WTC11 (cell line): ENCODE measurements around the gene ZFYVE19. TPM values are rescaled to one million over a fixed set of nuclear protein-coding genes. Genes with fewer than 3 reads are reported as not detected.

Source experiments
- AR ChIP-seq: fragments of 250-450 bp; sonication (Bioruptor Pico); IDR thresholded peaks from 2 replicates; pipeline ENCODE4 v1.9.0; 2021; ENCODE audit warnings: mild to moderate bottlenecking
- ETV6 ChIP-seq: sonication (generic); formaldehyde crosslinking; IDR thresholded peaks from 2 replicates; pipeline ENCODE4 v1.8.1; 2022; ENCODE audit warnings: mild to moderate bottlenecking, missing genetic modification reagents
- GABPB1 ChIP-seq: sonication (generic); formaldehyde crosslinking; IDR thresholded peaks from 2 replicates; pipeline ENCODE4 v1.8.1; 2023; ENCODE audit warnings: mild to moderate bottlenecking, missing genetic modification reagents
- NR2C2 ChIP-seq: sonication (generic); formaldehyde crosslinking; IDR thresholded peaks from 2 replicates; pipeline ENCODE4 v1.8.0; 2022; ENCODE audit warnings: mild to moderate bottlenecking, missing genetic modification reagents
- NR3C1 ChIP-seq: sonication (generic); formaldehyde crosslinking; conservative IDR thresholded peaks from 2 replicates; pipeline ENCODE4 v1.8.1; 2023; ENCODE audit warnings: low read depth, mild to moderate bottlenecking, missing genetic modification reagents
- OVOL2 ChIP-seq: fragments of 250-450 bp; sonication (Bioruptor Pico); IDR thresholded peaks from 2 replicates; pipeline ENCODE4 v1.9.0; 2021; ENCODE audit warnings: mild to moderate bottlenecking, borderline replicate concordance
- PRRX2 ChIP-seq: fragments of 250-450 bp; sonication (Bioruptor Pico); IDR thresholded peaks from 2 replicates; pipeline ENCODE4 v1.8.0; 2021; ENCODE audit warnings: mild to moderate bottlenecking
- ZBTB21 ChIP-seq: sonication (generic); formaldehyde crosslinking; IDR thresholded peaks from 2 replicates; pipeline ENCODE4 v1.8.1; 2023; ENCODE audit warnings: mild to moderate bottlenecking, missing genetic modification reagents, borderline replicate concordance
- ZBTB43 ChIP-seq: sonication (generic); formaldehyde crosslinking; IDR thresholded peaks from 2 replicates; pipeline ENCODE4 v1.8.1; 2023; ENCODE audit warnings: mild to moderate bottlenecking, missing genetic modification reagents
- ZNF121 ChIP-seq: sonication (generic); formaldehyde crosslinking; IDR thresholded peaks from 2 replicates; pipeline ENCODE4 v1.8.0; 2023; ENCODE audit warnings: missing genetic modification reagents
- ZNF219 ChIP-seq: sonication (generic); formaldehyde crosslinking; IDR thresholded peaks from 2 replicates; pipeline ENCODE4 v1.8.0; 2023; ENCODE audit warnings: missing genetic modification reagents, mild to moderate bottlenecking, borderline replicate concordance
- ZNF232 ChIP-seq: sonication (generic); formaldehyde crosslinking; IDR thresholded peaks from 2 replicates; pipeline ENCODE4 v1.8.0; 2022; ENCODE audit warnings: mild to moderate bottlenecking, missing genetic modification reagents
- ZNF416 ChIP-seq: fragments of 250-450 bp; sonication (Bioruptor Pico); IDR thresholded peaks from 2 replicates; pipeline ENCODE4 v1.9.0; 2021; ENCODE audit warnings: mild to moderate bottlenecking, inconsistent platforms
- ZNF512 ChIP-seq: sonication (generic); formaldehyde crosslinking; IDR thresholded peaks from 2 replicates; pipeline ENCODE4 v1.8.1; 2022; ENCODE audit warnings: missing genetic modification reagents, borderline replicate concordance
- ZNF671 ChIP-seq: fragments of 250-450 bp; sonication (Bioruptor Pico); IDR thresholded peaks from 2 replicates; pipeline ENCODE4 v1.8.0; 2021; ENCODE audit warnings: mild to moderate bottlenecking
- total RNA-seq: library from RNA; stranded (reverse); gene quantifications from 3 replicates; pipeline ENCODE4 v1.2.3, GENCODE V29; 2021
- TF ChIP-seq, protein P1 (sequence below): sonication (generic); formaldehyde crosslinking; conservative IDR thresholded peaks from 2 replicates; pipeline ENCODE4 v1.8.1; 2023; ENCODE audit warnings: mild to moderate bottlenecking, low read depth, missing genetic modification reagents, moderate library complexity
- TF ChIP-seq, protein P2 (sequence below): sonication (generic); formaldehyde crosslinking; IDR thresholded peaks from 2 replicates; pipeline ENCODE4 v1.8.0; 2023; ENCODE audit warnings: missing genetic modification reagents
- TF ChIP-seq, protein P3 (sequence below): fragments of 200-600 bp; IDR thresholded peaks from 2 replicates; pipeline ENCODE4 v1.8.0; 2022; ENCODE audit warnings: antibody characterized with exemption
- TF ChIP-seq, protein P4 (sequence below): sonication (generic); formaldehyde crosslinking; IDR thresholded peaks from 2 replicates; pipeline ENCODE4 v1.8.0; 2022; ENCODE audit warnings: mild to moderate bottlenecking, missing genetic modification reagents
- TF ChIP-seq, protein P5 (sequence below): sonication (generic); formaldehyde crosslinking; IDR thresholded peaks from 2 replicates; pipeline ENCODE4 v1.8.0; 2022; ENCODE audit warnings: mild to moderate bottlenecking, missing genetic modification reagents
- TF ChIP-seq, protein P6 (sequence below): sonication (generic); formaldehyde crosslinking; IDR thresholded peaks from 2 replicates; pipeline ENCODE4 v1.8.0; 2023; ENCODE audit warnings: missing genetic modification reagents, mild to moderate bottlenecking, borderline replicate concordance

ZFYVE19 gene
- total RNA-seq, 1 experiment from 2014 or later: 18.9 TPM

- TF ChIP-seq, protein P1, sequence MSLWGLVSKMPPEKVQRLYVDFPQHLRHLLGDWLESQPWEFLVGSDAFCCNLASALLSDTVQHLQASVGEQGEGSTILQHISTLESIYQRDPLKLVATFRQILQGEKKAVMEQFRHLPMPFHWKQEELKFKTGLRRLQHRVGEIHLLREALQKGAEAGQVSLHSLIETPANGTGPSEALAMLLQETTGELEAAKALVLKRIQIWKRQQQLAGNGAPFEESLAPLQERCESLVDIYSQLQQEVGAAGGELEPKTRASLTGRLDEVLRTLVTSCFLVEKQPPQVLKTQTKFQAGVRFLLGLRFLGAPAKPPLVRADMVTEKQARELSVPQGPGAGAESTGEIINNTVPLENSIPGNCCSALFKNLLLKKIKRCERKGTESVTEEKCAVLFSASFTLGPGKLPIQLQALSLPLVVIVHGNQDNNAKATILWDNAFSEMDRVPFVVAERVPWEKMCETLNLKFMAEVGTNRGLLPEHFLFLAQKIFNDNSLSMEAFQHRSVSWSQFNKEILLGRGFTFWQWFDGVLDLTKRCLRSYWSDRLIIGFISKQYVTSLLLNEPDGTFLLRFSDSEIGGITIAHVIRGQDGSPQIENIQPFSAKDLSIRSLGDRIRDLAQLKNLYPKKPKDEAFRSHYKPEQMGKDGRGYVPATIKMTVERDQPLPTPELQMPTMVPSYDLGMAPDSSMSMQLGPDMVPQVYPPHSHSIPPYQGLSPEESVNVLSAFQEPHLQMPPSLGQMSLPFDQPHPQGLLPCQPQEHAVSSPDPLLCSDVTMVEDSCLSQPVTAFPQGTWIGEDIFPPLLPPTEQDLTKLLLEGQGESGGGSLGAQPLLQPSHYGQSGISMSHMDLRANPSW: no peak
- TF ChIP-seq NR2C2 (CRISPR knock-in tag) (no peak), AR (CRISPR knock-in tag) (no peak), ZNF512 (CRISPR knock-in tag) (no peak), ZNF121 (CRISPR knock-in tag) (no peak), ZNF671 (no peak), NR3C1 (CRISPR knock-in tag) (no peak), ZNF219 (CRISPR knock-in tag) (peak; percentile 73; the same call in 1 of the 2 replicates), PRRX2 (CRISPR knock-in tag) (no peak), ZBTB21 (CRISPR knock-in tag) (no peak), ETV6 (CRISPR knock-in tag) (no peak; the same call in 1 of the 2 replicates), ZBTB43 (CRISPR knock-in tag) (peak; percentile 19; the same call in 1 of the 2 replicates), OVOL2 (CRISPR knock-in tag) (no peak), ZNF416 (CRISPR knock-in tag) (no peak), GABPB1 (CRISPR knock-in tag) (no peak), ZNF232 (CRISPR knock-in tag) (no peak)
- TF ChIP-seq, protein P2, sequence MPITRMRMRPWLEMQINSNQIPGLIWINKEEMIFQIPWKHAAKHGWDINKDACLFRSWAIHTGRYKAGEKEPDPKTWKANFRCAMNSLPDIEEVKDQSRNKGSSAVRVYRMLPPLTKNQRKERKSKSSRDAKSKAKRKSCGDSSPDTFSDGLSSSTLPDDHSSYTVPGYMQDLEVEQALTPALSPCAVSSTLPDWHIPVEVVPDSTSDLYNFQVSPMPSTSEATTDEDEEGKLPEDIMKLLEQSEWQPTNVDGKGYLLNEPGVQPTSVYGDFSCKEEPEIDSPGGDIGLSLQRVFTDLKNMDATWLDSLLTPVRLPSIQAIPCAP: no peak
- TF ChIP-seq, protein P3, sequence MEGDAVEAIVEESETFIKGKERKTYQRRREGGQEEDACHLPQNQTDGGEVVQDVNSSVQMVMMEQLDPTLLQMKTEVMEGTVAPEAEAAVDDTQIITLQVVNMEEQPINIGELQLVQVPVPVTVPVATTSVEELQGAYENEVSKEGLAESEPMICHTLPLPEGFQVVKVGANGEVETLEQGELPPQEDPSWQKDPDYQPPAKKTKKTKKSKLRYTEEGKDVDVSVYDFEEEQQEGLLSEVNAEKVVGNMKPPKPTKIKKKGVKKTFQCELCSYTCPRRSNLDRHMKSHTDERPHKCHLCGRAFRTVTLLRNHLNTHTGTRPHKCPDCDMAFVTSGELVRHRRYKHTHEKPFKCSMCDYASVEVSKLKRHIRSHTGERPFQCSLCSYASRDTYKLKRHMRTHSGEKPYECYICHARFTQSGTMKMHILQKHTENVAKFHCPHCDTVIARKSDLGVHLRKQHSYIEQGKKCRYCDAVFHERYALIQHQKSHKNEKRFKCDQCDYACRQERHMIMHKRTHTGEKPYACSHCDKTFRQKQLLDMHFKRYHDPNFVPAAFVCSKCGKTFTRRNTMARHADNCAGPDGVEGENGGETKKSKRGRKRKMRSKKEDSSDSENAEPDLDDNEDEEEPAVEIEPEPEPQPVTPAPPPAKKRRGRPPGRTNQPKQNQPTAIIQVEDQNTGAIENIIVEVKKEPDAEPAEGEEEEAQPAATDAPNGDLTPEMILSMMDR: no peak
- TF ChIP-seq, protein P4, sequence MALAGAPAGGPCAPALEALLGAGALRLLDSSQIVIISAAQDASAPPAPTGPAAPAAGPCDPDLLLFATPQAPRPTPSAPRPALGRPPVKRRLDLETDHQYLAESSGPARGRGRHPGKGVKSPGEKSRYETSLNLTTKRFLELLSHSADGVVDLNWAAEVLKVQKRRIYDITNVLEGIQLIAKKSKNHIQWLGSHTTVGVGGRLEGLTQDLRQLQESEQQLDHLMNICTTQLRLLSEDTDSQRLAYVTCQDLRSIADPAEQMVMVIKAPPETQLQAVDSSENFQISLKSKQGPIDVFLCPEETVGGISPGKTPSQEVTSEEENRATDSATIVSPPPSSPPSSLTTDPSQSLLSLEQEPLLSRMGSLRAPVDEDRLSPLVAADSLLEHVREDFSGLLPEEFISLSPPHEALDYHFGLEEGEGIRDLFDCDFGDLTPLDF (CRISPR knock-in tag): no peak
- TF ChIP-seq, protein P5, sequence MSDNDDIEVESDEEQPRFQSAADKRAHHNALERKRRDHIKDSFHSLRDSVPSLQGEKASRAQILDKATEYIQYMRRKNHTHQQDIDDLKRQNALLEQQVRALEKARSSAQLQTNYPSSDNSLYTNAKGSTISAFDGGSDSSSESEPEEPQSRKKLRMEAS (CRISPR knock-in tag): no peak
- TF ChIP-seq, protein P6, sequence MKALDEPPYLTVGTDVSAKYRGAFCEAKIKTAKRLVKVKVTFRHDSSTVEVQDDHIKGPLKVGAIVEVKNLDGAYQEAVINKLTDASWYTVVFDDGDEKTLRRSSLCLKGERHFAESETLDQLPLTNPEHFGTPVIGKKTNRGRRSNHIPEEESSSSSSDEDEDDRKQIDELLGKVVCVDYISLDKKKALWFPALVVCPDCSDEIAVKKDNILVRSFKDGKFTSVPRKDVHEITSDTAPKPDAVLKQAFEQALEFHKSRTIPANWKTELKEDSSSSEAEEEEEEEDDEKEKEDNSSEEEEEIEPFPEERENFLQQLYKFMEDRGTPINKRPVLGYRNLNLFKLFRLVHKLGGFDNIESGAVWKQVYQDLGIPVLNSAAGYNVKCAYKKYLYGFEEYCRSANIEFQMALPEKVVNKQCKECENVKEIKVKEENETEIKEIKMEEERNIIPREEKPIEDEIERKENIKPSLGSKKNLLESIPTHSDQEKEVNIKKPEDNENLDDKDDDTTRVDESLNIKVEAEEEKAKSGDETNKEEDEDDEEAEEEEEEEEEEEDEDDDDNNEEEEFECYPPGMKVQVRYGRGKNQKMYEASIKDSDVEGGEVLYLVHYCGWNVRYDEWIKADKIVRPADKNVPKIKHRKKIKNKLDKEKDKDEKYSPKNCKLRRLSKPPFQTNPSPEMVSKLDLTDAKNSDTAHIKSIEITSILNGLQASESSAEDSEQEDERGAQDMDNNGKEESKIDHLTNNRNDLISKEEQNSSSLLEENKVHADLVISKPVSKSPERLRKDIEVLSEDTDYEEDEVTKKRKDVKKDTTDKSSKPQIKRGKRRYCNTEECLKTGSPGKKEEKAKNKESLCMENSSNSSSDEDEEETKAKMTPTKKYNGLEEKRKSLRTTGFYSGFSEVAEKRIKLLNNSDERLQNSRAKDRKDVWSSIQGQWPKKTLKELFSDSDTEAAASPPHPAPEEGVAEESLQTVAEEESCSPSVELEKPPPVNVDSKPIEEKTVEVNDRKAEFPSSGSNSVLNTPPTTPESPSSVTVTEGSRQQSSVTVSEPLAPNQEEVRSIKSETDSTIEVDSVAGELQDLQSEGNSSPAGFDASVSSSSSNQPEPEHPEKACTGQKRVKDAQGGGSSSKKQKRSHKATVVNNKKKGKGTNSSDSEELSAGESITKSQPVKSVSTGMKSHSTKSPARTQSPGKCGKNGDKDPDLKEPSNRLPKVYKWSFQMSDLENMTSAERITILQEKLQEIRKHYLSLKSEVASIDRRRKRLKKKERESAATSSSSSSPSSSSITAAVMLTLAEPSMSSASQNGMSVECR: peak; percentile 43; the same call in 1 of the 2 replicates
Observed at GRCh38 chr15:40843885-40844695, 37.2 kb downstream of the ZFYVE19 start, which contains the start of gene SPINT1 (continued).
